GM23338 (cell line): ENCODE measurements around the gene NID2. TPM values are rescaled to one million over a fixed set of nuclear protein-coding genes. Genes with fewer than 3 reads are reported as not detected.

Experiments
- ATAC-seq: fragments of 200-7000 bp; cut with Tn5 transposase; 3 replicates; pipeline ENCODE4 v1.9.1; 2020
- DNase-seq: peaks from one replicate; pipeline ENCODE4 v3.0.0-alpha.2; 2015; ENCODE audit warnings: low spot score
- H2AFZ ChIP-seq: fragments of 200-600 bp; sonication (generic); 2 replicates; pipeline ENCODE4 v1.8.0; 2016; ENCODE audit warnings: antibody characterized with exemption, mild to moderate bottlenecking, moderate library complexity
- H3F3A ChIP-seq: fragments of 200-600 bp; sonication (generic); replicated peaks from 2 replicates; pipeline ENCODE4 v1.8.0; 2017; ENCODE audit warnings: antibody characterized with exemption, mixed run types, low read depth
- H3K27ac ChIP-seq: fragments of 200-600 bp; sonication (generic); 2 replicates; pipeline ENCODE4 v1.6.1; 2016; ENCODE audit warnings: low read depth
- H3K27me3 ChIP-seq: fragments of 200-600 bp; sonication (generic); 2 replicates; pipeline ENCODE4 v1.8.0; 2016; ENCODE audit warnings: mild to moderate bottlenecking, mixed run types, moderate library complexity; ENCODE audit not compliant: insufficient read depth
- H3K36me3 ChIP-seq: fragments of 200-600 bp; sonication (generic); 2 replicates; pipeline ENCODE4 v1.8.0; 2016; ENCODE audit warnings: mild to moderate bottlenecking; ENCODE audit not compliant: insufficient read depth
- H3K4me1 ChIP-seq: fragments of 200-600 bp; sonication (generic); 2 replicates; pipeline ENCODE4 v1.8.0; 2016; ENCODE audit warnings: mild to moderate bottlenecking, moderate library complexity; ENCODE audit not compliant: insufficient read depth
- H3K4me2 ChIP-seq: fragments of 200-600 bp; sonication (generic); 2 replicates; pipeline ENCODE4 v1.7.1; 2017; ENCODE audit warnings: mixed run types
- H3K4me3 ChIP-seq: fragments of 200-600 bp; sonication (generic); 2 replicates; pipeline ENCODE4 v1.6.1; 2016; ENCODE audit warnings: mixed run types
- H3K79me2 ChIP-seq: fragments of 200-600 bp; sonication (generic); replicated peaks from 2 replicates; pipeline ENCODE4 v1.8.0; 2017; ENCODE audit warnings: mild to moderate bottlenecking; ENCODE audit not compliant: insufficient read depth
- H3K9me2 ChIP-seq: fragments of 200-600 bp; sonication (generic); 2 replicates; pipeline ENCODE4 v1.8.0; 2017; ENCODE audit not compliant: insufficient read depth
- H4K20me1 ChIP-seq: fragments of 200-600 bp; sonication (generic); replicated peaks from 2 replicates; pipeline ENCODE4 v1.8.0; 2017; ENCODE audit warnings: mild to moderate bottlenecking; ENCODE audit not compliant: insufficient read depth
- H3K27ac Mint-ChIP-seq: 2 replicates; pipeline ENCODE4 v1.8.0; 2020; ENCODE audit warnings: inconsistent platforms, mild to moderate bottlenecking, moderate library complexity, mixed read lengths
- H3K27me3 Mint-ChIP-seq: 3 replicates; pipeline ENCODE4 v1.8.0; 2022; ENCODE audit warnings: low read depth, mild to moderate bottlenecking, moderate library complexity, mixed read lengths, inconsistent platforms; ENCODE audit not compliant: insufficient read depth, poor library complexity
- H3K36me3 Mint-ChIP-seq: 3 replicates; pipeline ENCODE4 v1.8.0; 2021; ENCODE audit warnings: low read depth, mild to moderate bottlenecking, inconsistent platforms, moderate library complexity, mixed read lengths
- H3K4me1 Mint-ChIP-seq: 3 replicates; pipeline ENCODE4 v1.8.0; 2020; ENCODE audit warnings: mild to moderate bottlenecking, inconsistent platforms, mixed read lengths
- H3K4me3 Mint-ChIP-seq: 3 replicates; pipeline ENCODE4 v1.8.0; 2021; ENCODE audit warnings: moderate library complexity, mild to moderate bottlenecking, inconsistent platforms, mixed read lengths
- H3K9me3 Mint-ChIP-seq: 3 replicates; pipeline ENCODE4 v1.8.0; 2020; ENCODE audit warnings: moderate library complexity, mild to moderate bottlenecking, inconsistent platforms, mixed read lengths
- CREB1 ChIP-seq: fragments of 250-450 bp; sonication (Bioruptor Pico); IDR thresholded peaks from 2 replicates; pipeline ENCODE4 v1.5.0; 2020; ENCODE audit warnings: low read depth, mild to moderate bottlenecking, moderate library complexity
- CTCF ChIP-seq, 2 experiments: fragments of 200-600 bp in 1 of 2; sonication (generic) in 1 of 2; conservative IDR thresholded peaks; 2 replicates each; pipeline versions ENCODE4 v1.5.1 to v1.6.1; 2016 to 2017; ENCODE audit warnings: antibody characterized with exemption in 2 of 2, low read depth in 2 of 2, mild to moderate bottlenecking in 2 of 2, moderate library complexity in 1 of 2
- EZH2phosphoT487 ChIP-seq: fragments of 200-600 bp; sonication (generic); IDR thresholded peaks from one replicate; pipeline ENCODE4 v1.8.1; 2018; ENCODE audit warnings: antibody characterized with exemption; ENCODE audit not compliant: unreplicated experiment
- NANOG ChIP-seq: IDR thresholded peaks from 2 replicates; pipeline ENCODE4 v1.6.1; 2016; ENCODE audit warnings: antibody characterized with exemption, borderline replicate concordance
- POLR2AphosphoS5 ChIP-seq: IDR thresholded peaks from 2 replicates; pipeline ENCODE4 v1.6.1; 2016; ENCODE audit warnings: antibody characterized with exemption, low read depth
- REST ChIP-seq: IDR thresholded peaks from one replicate; pipeline ENCODE4 v1.6.1; 2018; ENCODE audit warnings: antibody characterized with exemption; ENCODE audit not compliant: unreplicated experiment
- STAT1 ChIP-seq: IDR thresholded peaks from one replicate; pipeline ENCODE4 v1.6.1; 2016; ENCODE audit warnings: antibody characterized with exemption; ENCODE audit not compliant: unreplicated experiment
- ZNF331 ChIP-seq: fragments of 250-450 bp; sonication (Bioruptor Pico); IDR thresholded peaks from 2 replicates; pipeline ENCODE4 v1.5.0; 2020; ENCODE audit warnings: low read depth, mild to moderate bottlenecking, moderate library complexity
- ZNF462 ChIP-seq: fragments of 250-450 bp; sonication (Bioruptor Pico); IDR thresholded peaks from 2 replicates; pipeline ENCODE4 v1.5.0; 2020; ENCODE audit warnings: mild to moderate bottlenecking, moderate library complexity
- polyA plus RNA-seq: library from polyadenylated mRNA; unstranded; fragments of >200 nt; fragmentation: Nextera tagmentation; extraction: Ambion mirVana; gene quantifications from 2 replicates; pipeline ENCODE4 v1.2.1, GENCODE V29; 2016
- total RNA-seq: library from RNA; depleted of rRNA; stranded (reverse); fragments of >200 nt; shearing (Covaris generic); gene quantifications from 2 replicates; pipeline ENCODE4 v1.2.3, GENCODE V29; 2014
- TF ChIP-seq, protein P1 (sequence below): IDR thresholded peaks from 2 replicates; pipeline ENCODE4 v1.6.1; 2016; ENCODE audit warnings: antibody characterized with exemption

The NID2 gene
- total and polyA plus RNA-seq, 2 experiments from 2014 or later: 4.3 to 10.4 TPM

DNA sequence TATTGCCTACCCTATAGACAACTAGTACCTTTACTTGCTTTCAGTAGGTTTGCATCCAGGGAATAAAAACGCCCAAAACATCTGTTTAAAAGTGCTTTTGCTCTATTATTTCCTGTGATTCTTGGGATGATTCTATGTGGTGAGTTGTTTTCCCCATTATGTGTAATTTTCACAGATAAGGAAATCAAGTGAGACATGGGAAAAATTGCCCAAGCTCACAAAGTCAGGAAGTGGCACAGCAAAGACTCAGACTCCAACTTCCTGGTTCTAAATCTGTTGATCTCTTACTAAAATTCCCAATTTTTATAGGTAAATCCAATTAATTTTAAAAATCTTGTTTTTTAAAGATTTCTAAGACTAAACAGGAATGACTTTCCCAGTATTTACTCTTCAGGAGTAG, 39.0 kb downstream of the NID2 start:
- no peak overlapping the region for H3K4me3 ChIP-seq
- TF ChIP-seq CREB1 (CRISPR knock-in tag): no peak
- TF ChIP-seq POLR2AphosphoS5: no peak
- TF ChIP-seq STAT1: no peak
- TF ChIP-seq REST: no peak
- TF ChIP-seq ZNF462: no peak
- no peak for TF ChIP-seq EZH2phosphoT487
- TF ChIP-seq NANOG: no peak
- no peak for TF ChIP-seq ZNF331 (CRISPR knock-in tag)
- TF ChIP-seq CTCF (conservative IDR thresholded peaks at IDR 0.05; ENCODE audit: low read depth in 2 of 2): no peak
- TF ChIP-seq, protein P1, sequence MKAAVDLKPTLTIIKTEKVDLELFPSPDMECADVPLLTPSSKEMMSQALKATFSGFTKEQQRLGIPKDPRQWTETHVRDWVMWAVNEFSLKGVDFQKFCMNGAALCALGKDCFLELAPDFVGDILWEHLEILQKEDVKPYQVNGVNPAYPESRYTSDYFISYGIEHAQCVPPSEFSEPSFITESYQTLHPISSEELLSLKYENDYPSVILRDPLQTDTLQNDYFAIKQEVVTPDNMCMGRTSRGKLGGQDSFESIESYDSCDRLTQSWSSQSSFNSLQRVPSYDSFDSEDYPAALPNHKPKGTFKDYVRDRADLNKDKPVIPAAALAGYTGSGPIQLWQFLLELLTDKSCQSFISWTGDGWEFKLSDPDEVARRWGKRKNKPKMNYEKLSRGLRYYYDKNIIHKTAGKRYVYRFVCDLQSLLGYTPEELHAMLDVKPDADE: no peak
- ATAC-seq (no peak), DNase-seq (no peak)
- H3K27ac ChIP-seq: no peak overlapping the region
- H3K27me3 ChIP-seq: no peaks in the 10 kb centered on the region
- peaks cover 5% of the 10 kb centered on the region for H3K4me1 Mint-ChIP-seq
- no peaks in the 10 kb centered on the region for H3K9me3 Mint-ChIP-seq
- H3F3A ChIP-seq: no peaks in the 10 kb centered on the region
- 0 out of 2 replicates have a peak, but pooled peaks cover 2% of the 10 kb centered on the region for H3K4me1 ChIP-seq
- H3K4me2 ChIP-seq: no peak overlapping the region
- no peak overlapping the region for H3K4me3 Mint-ChIP-seq
- H3K27me3 Mint-ChIP-seq: peaks cover 6% of the 10 kb centered on the region
- no peaks in the 10 kb centered on the region for H4K20me1 ChIP-seq
- H3K36me3 ChIP-seq: no peaks in the 10 kb centered on the region
- no peaks in the 10 kb centered on the region; the same call in 1 of the 2 replicates for H3K9me2 ChIP-seq
- H3K36me3 Mint-ChIP-seq: no peaks in the 10 kb centered on the region; the same call in 2 of the 3 replicates
- no peak overlapping the region for H3K27ac Mint-ChIP-seq
- no peak overlapping the region for H2AFZ ChIP-seq
- H3K79me2 ChIP-seq: no peaks in the 10 kb centered on the region
